Stimulated activated CD8-positive, alpha-beta memory T cell treated with anti-CD3 and anti-CD28 coated beads, Interleukin-4, amount 100 ng/mL, for 24 hours (primary cell): ENCODE data around the gene HLA-DOB.
"Not testable (repeated sequence)": the region's sequence is repeated elsewhere in the genome, so short reads cannot be mapped to it uniquely, and the experiment has no call there.

Source experiments
- DNase-seq: peaks from one replicate; pipeline ENCODE4 v3.0.0-alpha.2; 2020; ENCODE audit warnings: low read depth

The HLA-DOB gene

GRCh38 chr6:32807020-32807580, 9.7 kb downstream of the HLA-DOB start:
- no peak for DNase-seq

GRCh38 chr6:32805404-32805803, 11.4 kb downstream of the HLA-DOB start:
- not testable (repeated sequence) for DNase-seq

GRCh38 chr6:32803416-32803815, 13.4 kb downstream of the HLA-DOB start:
- DNase-seq = no peak

- DNase-seq = no peak
Observed at GRCh38 chr6:32799740-32800139, 17.1 kb downstream of the HLA-DOB start.

GRCh38 chr6:32799168-32799567, 17.6 kb downstream of the HLA-DOB start:
- DNase-seq = no peak

- DNase-seq = peak; percentile 63
Observed at GRCh38 chr6:32796848-32797776, 19.7 kb downstream of the HLA-DOB start.

GRCh38 chr6:32794510-32794909, 22.3 kb downstream of the HLA-DOB start:
- DNase-seq = no peak

- no peak for DNase-seq
Observed at GRCh38 chr6:32792901-32793435, 23.8 kb downstream of the HLA-DOB start.

- no peak for DNase-seq
Observed at GRCh38 chr6:32790306-32790705, 26.5 kb downstream of the HLA-DOB start.

GRCh38 chr6:32785781-32786533, 30.8 kb downstream of the HLA-DOB start:
- DNase-seq = no peak

- DNase-seq = not testable (repeated sequence)
Observed at GRCh38 chr6:32782923-32783322, 33.9 kb downstream of the HLA-DOB start.

- no peak for DNase-seq
Observed at GRCh38 chr6:32779036-32779435, 37.8 kb downstream of the HLA-DOB start.

GRCh38 chr6:32775071-32775470, 41.7 kb downstream of the HLA-DOB start:
- DNase-seq = no peak

- DNase-seq = no peak
Observed at GRCh38 chr6:32774426-32774825, 42.4 kb downstream of the HLA-DOB start.

- DNase-seq = no peak
Observed at GRCh38 chr6:32772656-32773055, 44.1 kb downstream of the HLA-DOB start.

GRCh38 chr6:32764048-32764447, 52.8 kb downstream of the HLA-DOB start:
- no peak for DNase-seq

GRCh38 chr6:32763421-32763820, 53.4 kb downstream of the HLA-DOB start, which contains the start of gene HLA-DQB2:
Gene HLA-DQB2, minus strand, starts transcription at chr6:32763532. Its CDS starts 62 bp downstream, at chr6:32763470.
- DNase-seq = no peak
